CD4-positive, alpha-beta T cell treated with Interleukin-17A for 1 hour (primary cell): ENCODE measurements around the gene TRUB1.
"Not testable (repeated sequence)": the region's sequence is repeated elsewhere in the genome, so short reads cannot be mapped to it uniquely, and the experiment has no call there.

Source experiments
- DNase-seq: peaks from one replicate; pipeline ENCODE4 v3.0.0-alpha.2; 2020

Gene TRUB1

DNA sequence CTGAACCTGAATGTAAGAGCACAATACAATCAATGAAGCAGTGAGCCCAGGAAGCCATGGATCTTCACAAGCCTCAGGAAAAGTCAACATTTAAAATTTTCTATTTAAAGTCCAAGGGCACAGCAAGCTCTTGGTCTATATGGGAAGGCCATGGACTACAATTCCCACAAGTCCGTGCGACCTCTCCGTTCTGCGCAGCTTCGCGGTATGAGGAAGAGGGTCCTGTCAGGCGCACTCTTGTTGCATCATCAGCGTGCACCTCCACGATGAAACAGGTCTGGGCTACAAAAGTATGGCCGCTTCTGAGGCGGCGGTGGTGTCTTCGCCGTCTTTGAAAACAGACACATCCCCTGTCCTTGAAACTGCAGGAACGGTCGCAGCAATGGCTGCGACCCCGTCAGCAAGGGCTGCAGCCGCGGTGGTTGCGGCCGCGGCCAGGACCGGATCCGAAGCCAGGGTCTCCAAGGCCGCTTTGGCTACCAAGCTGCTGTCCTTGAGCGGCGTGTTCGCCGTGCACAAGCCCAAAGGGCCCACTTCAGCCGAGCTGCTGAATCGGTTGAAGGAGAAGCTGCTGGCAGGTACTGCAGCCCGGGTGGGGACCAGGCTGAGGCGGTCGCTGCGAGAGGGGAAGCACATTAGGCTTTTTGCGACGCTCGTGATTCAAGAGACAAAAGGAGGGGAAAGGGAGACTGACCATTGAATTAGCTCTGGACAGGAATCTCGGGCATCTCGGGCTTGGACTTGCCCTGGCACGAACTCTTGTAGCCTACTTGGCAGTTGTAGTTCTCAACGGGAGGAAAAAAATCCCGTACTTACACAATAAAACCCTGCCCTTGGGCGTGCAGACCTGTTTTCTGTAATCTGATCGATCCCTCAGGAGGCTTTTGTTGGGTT is at the start of gene TRUB1:
Gene TRUB1 (plus strand): TSS at position 234 of the 894 bp plus-strand sequence. CDS start 59 bp downstream, at position 293.
- DNase-seq = peak; percentile 93

DNA sequence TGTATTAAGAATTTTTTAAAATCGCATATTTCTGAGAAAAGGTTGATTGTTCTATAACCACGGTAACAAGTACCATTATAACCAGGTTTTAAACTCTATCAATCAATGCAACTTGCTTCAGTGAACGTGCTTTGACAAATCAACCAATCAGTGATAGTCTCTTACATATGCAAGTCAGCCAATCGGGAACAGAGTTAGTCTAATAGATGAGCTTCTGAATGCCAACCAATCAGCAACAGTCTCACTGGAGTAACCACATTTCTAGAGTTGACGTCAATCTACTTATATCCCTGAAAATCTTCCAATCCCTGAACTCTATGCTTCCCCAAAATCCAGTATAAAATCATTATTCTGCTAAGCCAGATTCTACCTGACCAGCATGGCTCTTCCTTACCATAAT is 44.7 kb upstream of the TRUB1 start:
- DNase-seq = no peak

DNA sequence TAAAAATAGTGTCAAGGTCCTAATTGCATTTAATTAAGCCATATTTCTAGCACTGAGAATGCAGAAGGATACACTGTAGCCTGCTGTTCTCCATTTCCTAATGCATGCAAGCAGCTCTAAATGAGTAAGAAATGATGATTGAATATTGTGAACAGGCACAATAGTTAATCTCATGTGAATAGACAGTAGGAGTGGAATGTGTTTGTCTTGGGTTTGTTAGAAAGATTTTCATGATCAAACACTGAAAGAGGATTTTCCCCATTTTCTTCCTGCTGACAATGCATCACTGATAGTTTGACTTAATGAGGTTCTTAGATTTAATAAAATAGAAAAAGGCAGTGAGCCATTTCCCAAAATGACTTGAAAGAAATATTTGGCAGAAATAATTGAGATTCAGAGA is 43.1 kb upstream of the TRUB1 start:
- no peak for DNase-seq

DNA sequence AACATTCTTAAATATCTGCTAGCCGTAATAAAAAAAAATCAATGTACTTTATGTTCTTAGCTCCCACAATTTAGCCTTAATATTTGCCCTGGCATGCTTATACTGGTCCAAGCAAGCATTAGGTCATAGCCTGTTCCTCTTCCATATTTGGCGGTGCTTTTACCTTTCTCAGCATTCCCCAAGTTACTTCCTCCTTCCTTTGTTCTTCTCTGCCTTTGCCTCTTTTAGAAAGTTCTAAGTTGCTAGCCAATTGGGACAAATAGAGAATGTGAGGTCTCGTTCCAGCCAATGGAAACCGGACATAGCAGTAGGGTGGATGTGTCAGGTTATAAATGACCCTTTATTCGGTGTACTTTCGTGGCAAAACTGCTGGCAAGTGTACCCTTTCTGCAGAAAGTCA is 41.0 kb upstream of the TRUB1 start:
- DNase-seq = not testable (repeated sequence)

DNA sequence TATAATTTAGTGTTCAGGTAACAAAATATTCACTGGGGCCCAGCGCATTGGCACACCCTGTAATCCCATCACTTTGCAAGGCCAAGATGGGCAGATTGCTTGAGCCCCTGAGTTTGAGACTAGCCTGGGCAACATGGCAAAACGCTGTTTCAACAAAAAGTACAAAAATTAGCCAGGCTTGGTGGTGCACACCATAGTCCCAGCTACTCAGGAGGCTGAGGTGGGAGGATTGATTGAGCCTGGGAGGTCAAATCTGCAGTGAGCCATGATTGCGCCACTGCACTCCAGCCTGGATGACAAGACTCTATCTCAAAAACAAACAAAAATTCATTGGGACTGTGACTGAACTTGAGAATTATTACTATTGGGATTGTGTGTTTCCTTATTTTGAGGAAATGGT is 40.4 kb upstream of the TRUB1 start:
- no peak for DNase-seq

DNA sequence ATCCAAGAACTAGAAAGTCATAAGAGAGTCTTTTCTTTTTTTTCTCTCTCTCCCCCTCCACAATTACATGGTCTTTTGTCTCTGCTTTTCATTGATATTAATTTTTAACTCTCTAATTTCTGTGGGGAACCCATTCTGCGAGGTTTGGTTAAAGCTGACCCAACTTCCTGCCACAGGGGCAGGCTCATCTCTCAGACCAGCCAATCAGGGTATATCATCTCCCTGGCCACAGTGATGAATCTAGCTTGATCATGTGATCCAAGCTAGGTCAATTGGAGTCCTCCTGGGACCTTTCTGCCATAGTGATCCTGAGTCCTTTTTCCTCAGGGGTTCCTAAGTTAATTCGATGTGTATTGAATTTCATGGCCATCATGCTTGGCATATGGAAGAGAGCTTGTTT is 38.0 kb upstream of the TRUB1 start:
- no peak for DNase-seq

DNA sequence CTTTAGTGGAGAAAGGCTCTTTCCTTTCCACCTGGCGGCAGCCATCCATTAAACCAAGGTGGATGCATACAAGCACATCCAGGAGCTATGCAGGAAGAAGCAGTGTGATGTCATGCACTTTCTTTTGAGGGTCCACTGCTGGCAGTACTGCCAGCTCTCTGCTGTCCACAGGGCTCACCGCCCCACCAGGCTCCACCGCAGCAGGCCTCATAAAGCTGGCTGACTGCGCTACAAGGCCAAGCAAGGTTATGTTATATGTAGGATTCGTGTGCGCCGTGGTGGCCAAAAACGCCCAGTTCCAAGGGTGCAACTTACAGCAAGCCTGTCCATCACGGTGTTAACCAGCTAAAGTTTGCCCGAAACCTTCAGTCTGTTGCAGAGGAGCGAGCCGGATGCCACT is 37.3 kb upstream of the TRUB1 start:
- DNase-seq = no peak

DNA sequence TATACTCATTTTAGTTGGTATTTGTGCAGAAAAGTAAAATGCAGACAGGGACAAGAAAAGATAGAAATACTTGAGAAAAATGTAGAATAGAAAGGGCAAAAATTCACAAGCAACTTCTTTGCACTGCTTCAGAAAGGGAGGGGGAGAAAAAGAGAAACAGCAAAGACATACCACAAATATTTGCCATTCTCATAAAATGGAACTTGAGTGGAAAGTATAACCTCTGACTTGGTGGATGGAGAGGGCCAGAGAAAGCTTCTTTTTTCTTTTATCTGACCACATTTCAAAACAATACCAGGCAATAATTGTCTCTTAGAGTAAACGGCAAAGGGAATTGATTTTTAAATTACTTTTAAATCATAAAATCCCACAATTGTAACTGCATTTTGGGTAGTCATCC is 35.8 kb upstream of the TRUB1 start:
- no peak for DNase-seq

DNA sequence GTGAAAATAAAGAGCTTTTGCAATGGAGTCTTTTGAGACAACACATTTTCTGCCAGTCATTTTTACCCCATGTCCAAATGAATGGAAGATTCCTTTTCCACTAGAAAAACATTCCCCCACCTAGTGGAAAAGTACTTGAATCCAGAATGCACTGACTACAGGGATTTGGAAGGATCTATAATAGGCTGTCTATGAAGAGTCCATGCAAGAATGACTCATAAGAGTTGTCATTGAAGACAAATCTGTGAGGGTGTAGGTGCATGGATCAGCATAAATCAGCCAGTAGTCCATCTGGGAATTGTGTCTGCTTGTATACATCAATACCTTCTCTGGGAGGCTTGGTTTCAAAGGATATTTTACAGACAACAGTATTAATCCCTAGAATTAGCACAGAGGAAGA is 32.5 kb upstream of the TRUB1 start:
- DNase-seq = no peak

DNA sequence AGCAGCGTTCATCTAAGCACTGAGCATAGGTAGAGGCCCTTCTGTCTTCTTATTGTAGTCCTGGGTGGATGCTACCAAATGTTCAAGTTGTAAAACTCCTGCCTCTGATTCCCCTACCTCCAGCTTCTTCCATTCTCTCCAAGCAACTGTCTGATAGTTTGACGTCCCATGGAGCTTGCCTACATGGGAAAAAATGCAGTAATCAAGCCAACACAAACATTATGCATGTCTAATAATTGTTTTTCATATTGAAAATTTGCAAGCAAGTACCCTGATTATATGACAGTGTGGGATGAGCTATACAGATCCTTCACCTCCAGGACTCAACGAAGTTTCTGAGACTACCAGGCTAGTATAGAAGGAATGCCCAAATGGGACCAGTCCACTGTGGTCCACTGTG is 31.0 kb upstream of the TRUB1 start:
- DNase-seq = no peak

DNA sequence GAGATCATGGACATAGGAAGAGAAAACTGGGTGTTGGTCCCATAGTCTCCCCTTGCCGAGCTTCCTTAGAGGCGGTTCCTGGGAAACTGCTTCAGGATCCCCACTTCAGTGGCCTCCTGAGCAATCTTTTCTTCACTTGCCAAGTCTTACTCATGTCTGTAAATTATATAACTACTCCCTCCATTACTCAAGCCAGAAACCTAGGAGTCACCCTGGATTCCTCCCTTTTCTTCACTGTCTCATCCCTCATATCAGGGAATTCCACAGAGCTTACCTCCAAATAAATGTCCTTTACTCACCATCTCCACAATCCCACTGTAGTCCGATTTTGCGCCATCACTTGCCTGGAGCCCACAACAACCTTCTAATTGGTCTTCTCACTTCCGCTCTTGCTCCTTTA is 29.1 kb upstream of the TRUB1 start:
- DNase-seq = no peak

DNA sequence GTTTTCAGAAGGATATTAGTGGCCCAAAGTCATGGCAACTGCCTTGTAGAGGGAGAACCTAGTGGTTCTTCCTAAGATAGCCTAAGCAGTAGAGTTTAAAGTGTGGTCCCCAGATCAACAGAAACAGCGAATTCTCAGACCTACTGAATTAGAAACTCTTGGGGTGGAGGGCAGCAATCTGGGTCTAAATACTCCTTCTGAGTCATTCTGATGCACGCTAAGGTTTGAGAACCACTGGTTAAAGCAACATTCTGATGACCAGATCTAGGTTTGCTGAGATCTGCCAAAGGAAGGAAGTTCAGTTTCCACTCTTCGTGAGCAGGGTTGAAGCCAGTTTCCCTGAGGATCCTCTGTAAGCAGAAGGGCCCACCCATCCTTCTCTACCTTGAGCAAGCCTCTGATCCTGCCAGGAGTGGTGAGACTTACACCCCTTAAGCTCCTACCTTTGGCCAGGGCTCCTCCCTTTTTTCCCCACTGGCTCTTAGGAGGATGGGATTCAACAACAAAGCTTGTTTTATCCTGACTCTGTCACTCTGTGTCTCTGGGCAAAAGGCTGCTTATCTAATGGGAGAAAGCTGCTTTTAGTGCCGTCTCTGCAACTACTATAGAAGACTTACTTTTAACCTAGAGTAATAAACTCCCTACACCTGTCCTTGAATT is 26.8 kb upstream of the TRUB1 start:
- DNase-seq = no peak

DNA sequence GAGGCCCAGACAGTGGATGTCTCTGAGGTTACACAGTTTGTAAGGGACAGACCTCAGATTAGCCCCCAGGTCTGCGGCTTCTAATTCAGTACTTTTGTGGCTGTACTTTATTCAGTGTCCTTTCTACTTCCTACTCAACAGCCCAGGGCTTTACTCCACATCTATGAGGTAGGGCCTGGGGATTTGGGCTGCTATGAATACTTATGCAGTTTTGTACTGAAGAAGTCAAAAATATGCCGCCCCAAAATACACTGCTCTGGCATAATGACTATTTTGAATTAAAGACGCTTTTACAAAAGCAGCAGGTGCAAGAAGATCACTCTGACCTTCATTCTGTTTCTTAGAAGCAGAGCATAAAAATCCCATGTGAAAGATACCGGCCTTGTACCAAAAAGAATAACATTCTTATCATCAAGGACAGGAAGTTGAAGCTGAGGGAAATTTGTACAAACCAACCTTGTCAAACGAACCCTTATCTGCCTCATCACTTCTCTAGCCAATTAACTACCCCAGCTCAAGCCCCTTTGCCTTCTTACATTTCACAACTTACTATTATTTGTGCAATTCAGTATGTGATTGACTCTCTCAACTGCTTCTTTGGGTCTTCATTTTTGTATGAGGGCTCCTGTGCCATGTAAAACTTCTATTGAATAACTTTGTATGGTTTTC is 26.1 kb upstream of the TRUB1 start:
- DNase-seq = no peak

DNA sequence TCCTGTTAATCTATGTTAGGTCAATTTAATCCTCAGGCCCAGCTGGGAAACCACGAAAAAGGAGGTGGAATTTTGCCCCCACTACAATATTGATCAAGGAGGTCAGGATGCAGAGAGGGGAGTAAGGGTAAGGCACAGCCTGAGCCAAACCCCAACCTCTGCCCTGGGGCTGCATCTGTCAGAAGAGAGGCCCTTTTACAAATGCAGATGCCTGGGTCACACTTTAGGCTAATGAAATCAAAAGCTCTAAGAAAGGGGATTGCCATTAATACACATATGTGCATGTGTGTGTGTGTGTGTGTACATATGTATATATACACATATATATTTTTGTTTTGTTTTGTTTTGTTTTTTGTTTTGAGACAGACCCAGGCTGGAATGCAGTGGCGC is 25.5 kb upstream of the TRUB1 start:
- DNase-seq = no peak

DNA sequence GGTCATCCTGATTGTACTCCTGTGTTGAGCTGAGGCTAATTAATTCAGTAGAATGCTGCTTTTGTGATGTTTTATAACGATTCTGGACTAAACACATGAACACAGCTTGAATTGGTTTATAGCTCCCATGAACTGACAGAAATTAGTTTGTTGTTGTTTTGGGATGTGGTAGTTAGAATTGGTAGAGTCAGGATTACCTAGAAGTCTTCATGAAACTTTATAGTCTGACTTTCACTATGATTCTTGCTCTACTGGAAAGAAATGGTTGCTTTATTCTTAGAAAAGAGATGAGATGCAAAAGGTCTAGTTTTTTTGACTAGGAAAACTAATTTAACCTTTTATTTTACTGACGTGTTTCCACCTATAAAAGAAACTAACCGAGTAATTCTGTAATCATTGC is 23.4 kb upstream of the TRUB1 start:
- DNase-seq = no peak

DNA sequence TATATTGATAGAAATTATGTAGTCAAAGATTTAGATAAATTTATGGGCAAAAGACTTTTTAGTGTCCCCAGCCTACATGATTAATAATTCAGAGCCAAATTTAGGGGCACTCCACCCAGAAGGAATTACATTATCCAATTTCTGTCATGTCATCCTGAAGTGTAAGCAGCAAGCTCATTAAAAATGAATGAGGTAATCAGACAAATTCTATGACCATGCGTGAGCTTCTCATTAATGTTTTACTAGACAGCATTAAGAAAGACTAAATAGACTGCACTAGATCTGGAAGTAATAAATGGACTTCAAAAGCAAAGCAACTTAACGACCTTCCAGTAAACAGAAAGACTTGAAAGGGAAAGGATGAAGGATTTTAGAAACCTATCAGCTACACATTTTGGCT is 22.7 kb upstream of the TRUB1 start:
- DNase-seq = no peak

DNA sequence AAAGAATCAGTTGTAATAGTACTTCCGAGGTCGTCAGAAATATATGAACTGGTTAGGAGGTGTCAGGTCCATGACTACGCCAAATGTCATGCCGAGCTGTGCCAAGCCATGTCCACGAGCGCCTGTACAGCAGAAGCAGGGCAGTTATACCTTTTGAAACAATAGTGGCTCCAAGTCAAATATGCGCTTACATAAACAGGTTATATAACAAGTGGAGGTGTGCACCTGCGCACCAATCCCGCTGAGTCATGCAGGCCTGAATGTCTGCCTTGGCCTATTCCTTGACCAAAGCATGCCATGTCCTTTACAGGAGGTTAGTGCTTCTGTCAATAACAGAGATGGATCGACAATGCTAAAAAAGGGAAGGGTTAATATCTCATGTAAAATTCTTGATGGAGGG is 21.3 kb upstream of the TRUB1 start:
- no peak for DNase-seq

DNA sequence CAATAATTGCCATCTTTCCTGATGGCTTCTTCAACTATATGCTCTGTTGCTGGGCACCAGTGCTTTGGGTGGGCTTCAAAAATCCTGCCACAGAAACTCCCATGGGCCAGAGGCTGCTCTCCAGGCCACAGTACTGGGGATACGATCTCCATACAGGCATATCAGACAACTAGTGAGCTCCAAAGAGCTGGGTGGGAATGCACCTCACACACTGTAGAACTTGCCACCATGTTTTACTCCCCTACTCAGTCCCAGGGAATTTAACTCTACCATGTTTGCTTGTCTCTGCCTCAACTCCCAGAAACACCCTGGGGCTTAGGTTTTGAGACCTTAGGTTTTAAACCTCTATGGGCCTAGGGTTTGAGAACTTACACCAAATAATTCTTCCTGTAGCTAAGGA is 20.5 kb upstream of the TRUB1 start:
- DNase-seq = no peak

DNA sequence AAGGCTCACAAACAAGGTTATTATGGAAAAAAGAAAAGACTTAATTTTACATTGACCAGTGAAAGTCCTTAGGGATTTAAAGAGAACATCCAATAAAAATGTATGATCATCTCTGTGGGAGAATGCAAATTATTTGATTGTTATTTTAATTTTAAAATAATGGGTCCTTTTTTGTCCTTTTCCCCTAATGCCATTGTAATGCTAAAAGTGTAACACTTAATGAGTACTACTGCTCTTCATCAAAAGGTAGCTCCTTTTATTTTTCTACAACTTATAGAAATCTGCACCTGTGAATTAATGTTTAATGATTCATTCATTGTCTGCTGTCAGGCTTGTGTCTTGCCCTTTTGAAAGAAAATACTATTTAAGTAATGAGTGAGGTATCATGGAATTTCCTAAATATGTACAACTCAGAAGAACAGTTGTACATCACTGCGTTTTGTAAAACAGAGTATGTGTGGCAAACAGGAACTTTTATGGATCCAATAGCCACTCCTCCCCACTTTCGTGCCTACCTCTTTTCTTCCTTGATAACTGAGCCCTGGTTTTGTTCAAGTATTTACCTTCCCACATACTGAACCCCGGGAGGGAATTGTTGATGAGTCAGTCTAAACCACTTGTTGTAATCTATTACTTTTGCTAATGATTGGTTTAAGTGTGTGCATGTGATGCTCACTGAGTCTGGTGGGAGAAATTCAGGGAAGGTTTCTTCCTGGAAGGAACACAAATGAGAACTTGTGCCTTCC is 19.9 kb upstream of the TRUB1 start:
- DNase-seq = no peak

DNA sequence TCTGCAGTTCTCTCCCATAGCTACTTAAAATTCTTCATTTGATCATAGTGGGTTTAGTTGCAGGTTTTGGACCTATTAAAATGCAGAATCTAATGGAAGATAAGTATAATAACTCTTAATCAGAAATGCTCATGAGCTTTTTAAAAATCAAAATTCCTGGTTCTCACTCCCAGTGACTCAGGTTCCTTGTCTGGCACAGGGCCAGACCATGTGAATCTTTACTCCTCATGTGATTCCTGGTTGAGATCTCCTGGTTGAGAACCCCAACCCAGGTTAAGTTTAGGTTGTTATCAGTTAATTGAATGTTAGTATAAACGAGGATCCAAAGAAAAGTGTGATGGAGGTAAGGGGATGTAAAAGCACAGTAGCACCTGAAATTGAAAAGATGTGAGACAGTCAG is 17.5 kb upstream of the TRUB1 start:
- no peak for DNase-seq

DNA sequence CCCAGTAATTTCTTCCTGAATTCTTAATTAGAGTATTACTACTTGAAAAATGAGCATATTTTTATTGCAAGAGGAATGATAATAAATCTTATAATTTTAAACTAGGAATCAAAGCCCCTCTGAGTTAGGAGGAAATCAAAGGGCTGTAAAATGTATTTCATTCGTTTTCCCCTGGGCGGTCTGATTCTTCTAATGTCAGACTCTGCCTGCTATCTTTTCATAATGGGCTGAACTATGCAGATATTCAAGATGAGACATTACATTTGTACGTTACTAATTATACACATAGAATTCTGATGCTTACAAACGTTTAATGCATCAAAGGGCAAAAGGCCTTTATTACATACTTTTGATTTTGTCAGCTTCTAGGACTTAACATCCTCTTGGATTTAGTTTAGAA is 16.0 kb upstream of the TRUB1 start:
- DNase-seq = no peak

DNA sequence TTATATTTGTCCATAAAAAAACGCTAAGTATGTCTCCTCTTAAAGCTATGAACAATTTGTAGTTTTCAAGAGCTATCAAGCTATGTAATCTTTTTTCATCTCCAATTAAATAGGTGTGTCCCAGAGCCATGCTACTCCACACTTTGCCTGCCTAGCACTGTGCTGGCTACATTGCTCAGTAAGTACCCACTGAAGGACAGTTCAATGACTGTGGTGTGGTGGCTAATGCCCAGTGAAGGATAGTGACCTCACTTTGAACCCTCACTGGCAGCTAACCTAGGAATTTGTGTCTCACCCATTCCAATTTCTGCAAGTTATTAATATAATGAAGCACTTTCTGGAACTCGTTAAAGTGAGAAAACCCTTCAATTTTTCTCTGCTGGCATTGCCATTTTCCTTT is 14.4 kb upstream of the TRUB1 start:
- DNase-seq = no peak
